HCT116 (cell line): Measurements from ENCODE around the gene LDAH. TPM values are rescaled to one million over a fixed set of nuclear protein-coding genes. Genes with fewer than 3 reads are reported as not detected.

Experiments used
- ATAC-seq: fragments of 200-7000 bp; cut with Tn5 transposase; 2 replicates; pipeline ENCODE4 v1.9.1; 2020; ENCODE audit warnings: mild to moderate bottlenecking, moderate library complexity
- BruUV-seq: library from RNA; stranded (reverse); fragments of 400-500 nt; replicated peaks from 2 replicates; lab custom pipeline; 2021; lab: Mats Ljungman, UMichigan
- CTCF ChIA-PET: fragments of 300-600 bp; sonication (Branson Sonifier 250); formaldehyde crosslinking; loops from one replicate; lab custom pipeline; 2021; ENCODE audit warnings: antibody characterized with exemption; lab: Charles Lee
- POLR2A ChIA-PET: fragments of 300-600, 350-600 bp; sonication (Branson Sonifier 250); formaldehyde crosslinking; loops from one replicate; lab custom pipeline; 2021; ENCODE audit warnings: antibody characterized with exemption; lab: Charles Lee
- RAD21 ChIA-PET, 2 experiments: fragments of 300-600 bp; sonication (Branson Sonifier 250); formaldehyde crosslinking; loops; one replicate each; lab custom pipeline; 2023; ENCODE audit warnings: low total read pairs in 2 of 2; ENCODE audit not compliant: uncharacterized antibody in 2 of 2, unreplicated experiment in 2 of 2, low non-redundant PET in 1 of 2; lab: Charles Lee
- DNase-seq: peaks from one replicate; pipeline ENCODE4 v3.0.0-alpha.2; 2010; ENCODE audit warnings: low read depth, low spot score
- H2AFZ ChIP-seq: fragments of 200-600 bp; shearing (Covaris generic), sonication (generic); 2 replicates; pipeline ENCODE4 v1.6.1; 2017; ENCODE audit warnings: low read depth, mixed run types, mixed read lengths, antibody characterized with exemption, low read length; ENCODE audit not compliant: poor library complexity, severe bottlenecking
- H3K27ac ChIP-seq: 2 replicates; pipeline ENCODE4 v1.5.1; 2012; ENCODE audit warnings: low read depth, low read length
- H3K27me3 ChIP-seq: fragments of 200-600 bp; sonication (generic); 2 replicates; pipeline ENCODE4 v1.6.1; 2016; ENCODE audit warnings: mixed run types, low read length, mixed read lengths; ENCODE audit not compliant: insufficient read depth
- H3K36me3 ChIP-seq, 2 experiments: fragments of 200-500 bp in 1 of 2; fragments of 200-600 bp in 1 of 2; sonication (Bioruptor generic) in 1 of 2; sonication (generic) in 1 of 2; 2 replicates each; pipeline versions ENCODE4 v1.5.1 to v1.6.1; 2014 to 2016; ENCODE audit warnings: low read length in 2 of 2, inconsistent platforms in 1 of 2, mixed read lengths in 1 of 2, mixed run types in 1 of 2; ENCODE audit not compliant: insufficient read depth in 2 of 2, control insufficient read depth in 1 of 2
- H3K4me1 ChIP-seq, 2 experiments: fragments of 200-600 bp in 1 of 2; sonication (generic) in 1 of 2; 2 replicates each; pipeline versions ENCODE4 v1.5.1 to v1.6.1; 2012 to 2017; ENCODE audit warnings: low read length in 2 of 2, inconsistent platforms in 1 of 2, mild to moderate bottlenecking in 1 of 2, mixed read lengths in 1 of 2, mixed run types in 1 of 2, moderate library complexity in 1 of 2; ENCODE audit not compliant: insufficient read depth in 2 of 2, control insufficient read depth in 1 of 2
- H3K4me2 ChIP-seq: fragments of 200-600 bp; sonication (generic); 2 replicates; pipeline ENCODE4 v1.6.1; 2017; ENCODE audit warnings: mixed run types, low read length, mixed read lengths
- H3K4me3 ChIP-seq, 2 experiments: fragments of 200-600 bp in 1 of 2; sonication (generic) in 1 of 2; replicated peaks in 1 of 2; 2 replicates each; pipeline ENCODE4 v1.5.1; 2011 to 2016; ENCODE audit warnings: low read length in 2 of 2, control low read depth in 1 of 2, low read depth in 1 of 2, mild to moderate bottlenecking in 1 of 2, mixed read lengths in 1 of 2, mixed run types in 1 of 2
- H3K79me2 ChIP-seq: fragments of 200-600 bp; sonication (generic); 2 replicates; pipeline ENCODE4 v1.6.1; 2017; ENCODE audit warnings: mild to moderate bottlenecking, mixed run types, low read length, moderate library complexity, mixed read lengths; ENCODE audit not compliant: insufficient read depth
- H3K9ac ChIP-seq: fragments of 200-600 bp; sonication (generic); 2 replicates; pipeline ENCODE4 v1.6.1; 2016; ENCODE audit warnings: low read length, mixed read lengths
- H3K9me2 ChIP-seq: fragments of 200-600 bp; sonication (generic), shearing (Covaris generic); 2 replicates; pipeline ENCODE4 v1.6.1; 2017; ENCODE audit warnings: mixed run types, mild to moderate bottlenecking, moderate library complexity; ENCODE audit not compliant: insufficient read depth
- H3K9me3 ChIP-seq, 2 experiments: fragments of 200-500 bp in 1 of 2; fragments of 200-600 bp in 1 of 2; sonication (Bioruptor generic) in 1 of 2; sonication (generic) in 1 of 2; 2 replicates each; pipeline ENCODE4 v1.6.1; 2014 to 2017; ENCODE audit warnings: low read length in 2 of 2, mixed read lengths in 2 of 2, inconsistent platforms in 1 of 2, low read depth in 1 of 2, mild to moderate bottlenecking in 1 of 2, mixed run types in 1 of 2, moderate library complexity in 1 of 2; ENCODE audit not compliant: control insufficient read depth in 1 of 2, insufficient read depth in 1 of 2
- H4K20me1 ChIP-seq: fragments of 200-600 bp; sonication (generic), shearing (Covaris generic); 2 replicates; pipeline ENCODE4 v1.6.1; 2017; ENCODE audit warnings: mixed run types, mild to moderate bottlenecking, moderate library complexity; ENCODE audit not compliant: insufficient read depth
- ATF3 ChIP-seq: IDR thresholded peaks from 2 replicates; pipeline ENCODE4 v1.6.1; 2012
- CBX3 ChIP-seq: IDR thresholded peaks from 2 replicates; pipeline ENCODE4 v1.6.1; 2012; ENCODE audit warnings: low read depth
- CEBPB ChIP-seq: IDR thresholded peaks from 2 replicates; pipeline ENCODE4 v1.6.1; 2012; ENCODE audit warnings: low read depth
- ELF1 ChIP-seq: IDR thresholded peaks from 2 replicates; pipeline ENCODE4 v1.6.1; 2012; ENCODE audit warnings: low read depth, borderline replicate concordance
- EZH2 ChIP-seq: fragments of 200-600 bp; sonication (generic); IDR thresholded peaks from 2 replicates; pipeline ENCODE4 v1.6.1; 2017; ENCODE audit warnings: antibody characterized with exemption, mixed run types
- EZH2phosphoT487 ChIP-seq: fragments of 200-600 bp; IDR thresholded peaks from 2 replicates; pipeline ENCODE4 v1.6.1; 2018; ENCODE audit warnings: antibody characterized with exemption, borderline replicate concordance
- FOSL1 ChIP-seq: IDR thresholded peaks from 2 replicates; pipeline ENCODE4 v1.6.1; 2012; ENCODE audit warnings: low read depth
- JUND ChIP-seq: IDR thresholded peaks from 2 replicates; pipeline ENCODE4 v1.6.1; 2012
- MAX ChIP-seq: IDR thresholded peaks from 2 replicates; pipeline ENCODE4 v1.6.1; 2012
- POLR2A ChIP-seq: IDR thresholded peaks from 2 replicates; pipeline ENCODE4 v1.7.0; 2011; ENCODE audit warnings: borderline replicate concordance; ENCODE audit not compliant: insufficient read depth, insufficient read length; ENCODE audit errors: extremely low read depth
- SRF ChIP-seq: IDR thresholded peaks from 2 replicates; pipeline ENCODE4 v1.6.1; 2012; ENCODE audit warnings: low read depth
- TCF7L2 ChIP-seq: IDR thresholded peaks from 2 replicates; pipeline ENCODE4 v1.7.0; 2011; ENCODE audit warnings: borderline replicate concordance, inconsistent platforms; ENCODE audit not compliant: insufficient read depth, insufficient read length; ENCODE audit errors: extremely low read depth
- YY1 ChIP-seq: IDR thresholded peaks from 2 replicates; pipeline ENCODE4 v1.6.1; 2011; ENCODE audit warnings: low read length, low read depth, moderate library complexity, mild to moderate bottlenecking; ENCODE audit not compliant: insufficient replicate concordance; ENCODE audit errors: extremely low read depth
- ZBTB33 ChIP-seq: IDR thresholded peaks from 2 replicates; pipeline ENCODE4 v1.6.1; 2011; ENCODE audit warnings: mild to moderate bottlenecking, low read length, moderate library complexity; ENCODE audit not compliant: insufficient replicate concordance; ENCODE audit errors: extremely low read depth
- ZFX ChIP-seq: fragments of 450-650 bp; IDR thresholded peaks from 2 replicates; pipeline ENCODE4 v1.6.1; 2017
- intact Hi-C: fragments of 100-400 bp; cut with micrococcal nuclease; formaldehyde crosslinking; loops from 2 replicates; pipeline ENCODE4 v1.10.0; 2022
- total RNA-seq: library from RNA; stranded (reverse); gene quantifications from one replicate; pipeline ENCODE4 v1.2.1, GENCODE V29; 2021; ENCODE audit not compliant: unreplicated experiment

The LDAH gene
- total RNA-seq, 1 experiment from 2014 or later, result 25.7 TPM

GRCh38 chr2:20672201-20672951 is 150.5 kb downstream of the LDAH start:
- Histone ChIP-seq H3K9me3 (no peaks in the 10 kb centered on the region), H3K9ac (no peak overlapping the region), H3K4me3 (no peak overlapping the region), H2AFZ (no peak overlapping the region), H3K79me2 (no peaks in the 10 kb centered on the region), H3K36me3 (no peaks in the 10 kb centered on the region), H3K4me2 (no peak overlapping the region), H3K27ac (no peak overlapping the region), H4K20me1 (no peaks in the 10 kb centered on the region), H3K4me1 (peaks cover 0 to 11% of the 10 kb centered on the region in 2 experiments; a peak in 2 of 4 replicates), H3K9me2 (no peaks in the 10 kb centered on the region), H3K27me3 (no peaks in the 10 kb centered on the region)
- ChIA-PET CTCF (interaction anchor here (1.3 kb wide), 1 partner anchor 11 kb away, joined by 8 read pairs; no protein-coding TSS in a partner anchor), POLR2A (no interaction called here), RAD21 (no interaction called here)
- BruUV-seq, result no TSS peak
- no peak for DNase-seq
- intact Hi-C loops, result no loop called here
- ATAC-seq, result no peak
- TF ChIP-seq ATF3, result no peak
- no peak for TF ChIP-seq EZH2
- no peak for TF ChIP-seq JUND
- no peak for TF ChIP-seq ZFX
- no peak for TF ChIP-seq FOSL1
- no peak for TF ChIP-seq YY1
- TF ChIP-seq SRF, result no peak
- TF ChIP-seq POLR2A, result no peak
- TF ChIP-seq CBX3, result no peak
- no peak for TF ChIP-seq TCF7L2
- TF ChIP-seq EZH2phosphoT487, result no peak
- TF ChIP-seq MAX, result no peak
- no peak for TF ChIP-seq CEBPB
- TF ChIP-seq ELF1, result no peak
- TF ChIP-seq ZBTB33, result no peak
